DMS79 (cell line): ENCODE results near the gene FAM47E.
"Not testable (repeated sequence)": the region's sequence is repeated elsewhere in the genome, so short reads cannot be mapped to it uniquely, and the experiment has no call there.

ENCODE experiments used
- DNase-seq: peaks from one replicate; lab custom pipeline; 2025; lab: John Stamatoyannopoulos, UW

FAM47E gene

GRCh38 chr4:76270244-76271175 lies 19.0 kb downstream of the FAM47E start:
- no peak for DNase-seq

DNA sequence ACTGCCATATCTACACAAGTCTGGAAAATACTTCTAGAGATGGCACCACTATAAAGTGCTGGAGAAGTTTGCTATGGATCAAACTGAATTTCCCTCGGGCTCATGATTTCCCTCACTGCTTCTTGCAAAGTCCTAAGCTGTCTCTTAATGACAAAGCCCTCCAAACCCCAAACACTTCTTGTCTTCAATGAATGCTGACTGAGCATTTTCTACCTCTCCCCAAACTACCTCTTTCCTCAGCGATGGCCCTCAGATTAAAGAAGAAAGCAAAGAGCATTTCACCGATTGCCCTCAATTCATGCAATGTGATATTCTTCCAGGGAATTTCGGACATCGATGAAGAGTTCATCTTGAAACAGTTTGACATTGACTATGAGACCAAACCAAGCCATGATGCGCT lies 19.7 kb downstream of the FAM47E start:
- no peak for DNase-seq

GRCh38 chr4:76272073-76272472 lies 20.6 kb downstream of the FAM47E start:
- DNase-seq, result no peak

DNA sequence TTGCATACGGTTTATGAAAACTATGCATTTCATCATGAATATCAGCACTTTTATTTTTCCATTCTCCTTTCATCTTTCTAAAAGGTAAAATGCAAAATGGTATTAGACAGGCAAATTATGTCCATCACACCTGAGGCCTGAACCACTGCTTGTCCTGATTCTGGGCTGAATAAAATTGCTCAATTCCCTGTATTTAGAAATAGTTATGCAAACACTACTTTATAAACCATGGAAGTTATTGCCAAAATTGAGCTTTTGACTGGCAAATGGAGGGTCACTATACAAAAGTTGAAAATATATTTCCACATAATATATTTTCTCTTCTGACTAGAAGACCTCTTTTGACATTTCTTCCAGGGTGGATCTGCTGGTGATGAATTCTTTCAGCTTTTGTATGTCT lies 21.1 kb downstream of the FAM47E start:
- DNase-seq, result no peak

GRCh38 chr4:76272999-76273398 lies 21.5 kb downstream of the FAM47E start:
- DNase-seq, result no peak

DNA sequence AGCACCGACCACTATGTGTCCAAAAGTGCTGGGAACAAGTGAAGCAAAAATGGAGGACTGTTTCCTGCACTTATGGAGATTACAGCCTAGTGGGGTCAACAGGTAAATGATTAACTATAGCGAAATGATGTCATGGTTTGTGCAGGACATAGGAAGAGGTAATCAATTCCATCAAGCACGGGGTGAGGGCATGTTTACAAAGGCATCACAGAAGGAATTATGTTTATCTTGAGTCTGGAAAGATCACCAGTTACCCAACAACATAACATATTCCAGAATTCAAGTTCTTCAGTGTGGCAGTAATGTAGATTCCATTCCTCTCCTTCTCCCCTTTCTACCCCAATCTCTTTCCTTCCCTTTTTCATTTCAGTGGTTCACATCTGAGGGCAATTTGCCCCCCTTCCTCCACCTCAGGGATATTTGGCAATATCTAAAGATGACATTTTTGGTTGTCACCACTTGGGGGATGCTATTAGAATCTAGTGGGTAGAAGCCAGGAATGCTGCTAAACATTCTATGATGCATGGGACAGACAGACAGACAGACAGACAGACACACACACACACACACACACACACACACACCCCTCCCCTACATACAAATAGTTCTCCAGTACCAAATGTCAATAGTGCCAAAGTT lies 24.1 kb downstream of the FAM47E start:
- no peak for DNase-seq

DNA sequence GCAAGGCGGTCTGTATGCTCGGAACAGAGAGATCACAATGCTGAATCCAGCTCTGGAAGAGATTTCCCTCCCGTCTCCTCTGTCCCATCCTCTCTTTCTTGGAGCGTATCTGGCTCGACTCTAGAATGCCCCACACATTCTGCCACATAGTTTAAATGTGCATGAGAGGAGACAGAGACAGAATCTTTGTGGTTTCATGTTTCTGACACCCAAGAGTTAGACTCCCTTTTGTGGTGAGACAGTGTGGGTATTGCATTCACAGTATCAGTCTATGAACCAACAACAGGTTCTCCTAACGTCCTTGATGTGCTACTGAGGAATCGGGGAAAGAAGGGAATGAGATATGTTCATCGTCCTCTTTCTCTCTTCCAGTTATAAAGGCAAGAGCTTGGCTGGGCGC lies 25.3 kb downstream of the FAM47E start:
- DNase-seq, result no peak

GRCh38 chr4:76277667-76278066 lies 26.1 kb downstream of the FAM47E start:
- no peak for DNase-seq

DNA sequence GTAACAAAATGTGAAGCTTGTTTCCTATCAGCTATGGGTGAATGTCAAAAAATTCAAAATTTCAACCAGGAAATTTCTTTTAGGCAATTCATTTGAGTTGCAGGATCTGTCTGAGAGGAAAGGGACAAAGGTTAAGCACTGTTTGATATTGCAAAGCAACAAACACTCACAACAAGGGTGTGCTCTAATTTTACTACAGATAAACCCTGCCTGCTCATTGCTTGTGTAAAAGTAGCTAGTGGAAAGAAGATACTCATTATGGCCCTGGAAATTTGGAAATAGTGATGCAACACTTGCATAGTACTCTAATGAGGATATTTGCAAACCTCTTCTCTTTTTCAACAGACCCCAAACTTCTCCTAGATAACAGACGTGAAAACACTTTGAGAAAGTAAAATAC lies 27.1 kb downstream of the FAM47E start:
- DNase-seq, result no peak

GRCh38 chr4:76279462-76279861 lies 27.9 kb downstream of the FAM47E start:
- no peak for DNase-seq

DNA sequence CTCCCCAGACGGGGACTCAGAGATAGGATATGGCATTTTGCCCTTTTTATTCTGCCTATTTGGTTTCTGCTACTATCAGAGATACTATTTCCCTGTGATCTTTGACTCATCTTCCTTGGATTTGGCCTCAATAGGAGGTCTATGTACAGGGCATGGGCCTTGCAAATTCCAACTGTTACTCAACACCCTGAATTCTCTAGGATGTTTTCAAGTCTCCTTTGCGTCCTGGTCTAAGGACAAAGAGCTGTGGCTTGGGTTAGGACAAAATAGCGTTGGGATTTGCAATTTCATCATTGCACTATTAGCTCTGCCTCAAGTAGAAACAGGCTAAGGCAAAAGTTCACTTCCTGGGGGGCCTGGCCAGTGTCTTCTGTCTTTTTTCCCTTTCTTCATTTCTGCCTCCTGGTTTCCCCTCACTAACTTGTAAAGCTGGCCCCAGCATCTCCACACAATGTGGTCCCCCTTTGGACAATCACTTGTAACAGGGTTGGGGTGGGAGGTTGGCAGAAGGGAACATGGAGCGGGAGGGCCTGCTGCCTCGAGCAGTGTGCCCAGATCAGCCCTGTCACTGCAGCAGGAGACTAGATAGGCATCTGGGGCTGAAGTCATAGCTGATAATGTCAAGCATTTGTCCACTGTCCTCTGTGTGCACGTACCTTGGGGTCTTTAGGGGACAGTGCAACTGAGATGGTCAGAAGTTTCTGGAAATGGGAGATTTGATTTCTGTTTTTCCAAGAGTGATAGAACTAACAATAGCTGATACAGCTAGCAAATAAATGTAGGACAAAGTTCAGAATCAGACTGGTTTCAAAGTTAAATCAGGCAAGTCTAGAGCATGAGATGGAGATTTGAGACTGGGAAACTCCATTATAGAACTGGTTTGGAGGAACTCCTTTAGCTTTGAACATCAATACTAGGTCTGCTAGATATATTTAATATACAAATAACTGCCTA lies 29.2 kb downstream of the FAM47E start:
- no peak for DNase-seq

DNA sequence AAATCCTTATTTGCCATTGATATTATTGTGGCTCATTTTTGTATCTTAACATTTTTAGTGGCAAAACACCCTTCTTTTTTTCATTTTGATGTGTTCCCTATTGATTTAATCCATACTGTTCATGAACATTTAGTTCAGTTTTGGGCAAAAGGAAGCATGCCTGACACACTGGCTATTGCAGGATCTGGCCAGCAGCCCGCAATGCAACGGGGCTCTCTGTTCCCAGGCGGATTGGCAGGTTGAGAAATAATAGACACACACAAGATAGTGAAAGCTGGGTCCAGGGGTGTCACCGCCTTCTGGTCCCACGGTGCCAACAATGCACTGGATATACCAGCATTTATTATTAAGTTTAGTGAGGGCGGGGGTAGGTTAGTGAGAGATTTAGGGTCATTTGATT lies 30.1 kb downstream of the FAM47E start:
- DNase-seq, result not testable (repeated sequence)

- DNase-seq, result no peak
Measured at GRCh38 chr4:76282941-76283689, 31.6 kb downstream of the FAM47E start.

DNA sequence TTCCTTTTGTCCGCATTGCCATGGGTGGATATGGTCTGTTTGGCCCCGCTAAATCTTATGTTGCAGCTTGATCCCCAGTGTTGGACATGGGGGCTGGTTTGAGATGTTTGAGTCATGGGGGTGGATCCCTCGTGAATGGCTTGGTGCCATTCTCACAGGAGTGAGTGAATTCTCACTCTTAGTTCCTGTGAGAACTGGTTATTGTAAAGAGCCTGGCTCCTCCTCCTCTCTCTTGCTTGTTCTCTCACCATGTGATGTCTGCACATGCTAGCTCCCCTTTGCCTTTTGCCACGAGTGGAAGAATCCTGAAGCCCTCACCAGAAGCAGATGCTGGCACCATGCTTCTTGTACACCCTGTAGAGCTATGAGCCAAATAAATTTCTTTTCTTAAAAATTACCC lies 32.4 kb downstream of the FAM47E start:
- no peak for DNase-seq

- DNase-seq, result not testable (repeated sequence)
Measured at GRCh38 chr4:76287811-76288210, 36.3 kb downstream of the FAM47E start.

DNA sequence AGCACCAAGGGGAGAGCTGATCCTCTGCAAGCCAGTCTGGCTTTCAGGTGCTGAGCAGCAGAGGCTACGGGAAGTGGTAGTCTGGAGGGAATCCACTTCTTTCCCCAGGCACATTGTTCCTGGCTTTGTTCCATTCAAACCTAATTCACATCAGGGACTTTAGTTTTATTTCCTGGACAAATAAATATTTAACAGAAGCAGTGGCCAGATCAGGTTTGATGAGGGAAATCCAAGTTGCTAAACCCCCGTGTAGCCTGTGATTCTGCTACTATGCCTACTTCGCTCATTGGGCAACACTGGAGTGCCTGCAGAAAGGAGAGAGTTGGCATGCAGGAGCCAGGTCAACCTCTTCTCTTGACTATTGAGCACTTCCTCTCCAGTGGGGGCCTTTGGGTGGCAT lies 41.2 kb downstream of the FAM47E start:
- DNase-seq, result no peak

DNA sequence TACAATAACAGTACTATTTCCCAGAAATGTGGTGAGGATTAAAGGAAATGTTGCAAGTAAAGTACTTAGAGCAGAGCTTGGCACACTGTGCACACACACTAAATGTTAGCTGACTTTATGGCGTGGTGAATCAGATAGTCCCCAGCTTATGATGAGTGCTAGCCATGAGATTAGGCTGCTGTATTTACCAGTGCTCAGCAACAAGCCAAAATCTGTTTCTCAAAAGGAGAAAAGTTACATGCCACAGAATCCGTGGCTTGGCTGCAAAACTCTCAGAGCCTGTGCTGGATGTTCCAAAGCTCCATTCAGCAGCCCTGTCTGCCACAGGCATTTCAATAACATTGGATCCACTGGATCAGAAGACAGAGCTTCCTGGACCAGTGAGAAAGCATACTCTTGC lies 42.3 kb downstream of the FAM47E start:
- DNase-seq, result no peak

DNA sequence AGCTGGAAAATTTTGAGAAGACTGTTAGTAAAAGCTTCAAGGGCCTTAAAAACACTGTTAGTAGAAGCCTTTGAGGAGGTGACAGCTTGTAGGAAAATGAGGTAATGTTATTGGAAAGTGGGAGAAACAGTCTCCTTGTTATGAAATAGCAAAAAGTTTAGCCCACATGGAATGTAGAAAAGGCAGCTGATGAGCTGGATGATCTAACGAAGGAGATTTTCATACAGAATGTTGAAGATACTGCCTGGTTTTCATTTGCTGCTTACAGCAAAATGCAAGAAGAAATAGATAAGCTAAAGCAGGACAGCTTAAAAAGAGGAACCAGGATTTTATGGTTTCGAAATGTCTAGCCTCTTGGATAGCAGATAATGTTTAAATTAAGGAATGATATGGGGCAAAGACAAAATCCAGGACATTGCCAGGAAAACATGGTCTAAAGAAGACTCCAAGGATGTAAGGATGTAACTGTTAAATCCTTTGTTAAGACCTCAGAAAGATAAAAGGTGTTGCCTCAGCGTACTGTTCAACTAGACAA lies 44.8 kb downstream of the FAM47E start:
- no peak for DNase-seq

- DNase-seq, result no peak
Measured at GRCh38 chr4:76298227-76298626, 46.7 kb downstream of the FAM47E start.

DNA sequence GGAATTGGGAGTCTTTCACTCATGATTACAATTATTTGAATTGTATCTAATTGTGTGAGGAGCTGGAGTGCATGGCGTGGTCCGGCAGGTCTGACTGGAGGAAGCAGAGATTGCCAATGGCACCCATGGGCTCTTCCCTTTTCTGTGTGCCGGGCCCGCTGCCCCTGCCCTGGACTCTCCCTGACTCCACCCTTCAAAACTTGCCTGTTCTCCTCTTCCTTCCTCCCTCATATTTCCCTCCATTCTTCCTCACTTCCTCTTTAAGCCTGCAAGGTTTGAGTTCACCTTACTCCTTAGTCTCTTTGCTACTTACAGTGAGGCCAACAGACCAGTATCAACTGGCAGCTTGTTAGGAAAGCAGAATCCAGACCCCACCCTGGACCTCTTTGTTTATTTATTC lies 48.5 kb downstream of the FAM47E start:
- DNase-seq, result no peak

GRCh38 chr4:76301068-76301774 lies 49.7 kb downstream of the FAM47E start:
- DNase-seq, result peak; percentile 61
